H9 (cell line): ENCODE data around the gene APPBP2. TPM values are rescaled to one million over a fixed set of nuclear protein-coding genes. Genes with fewer than 3 reads are reported as not detected.

Experiments used
- DNase-seq: peaks from one replicate; pipeline ENCODE4 v3.0.0-alpha.2; 2017
- H2AFZ ChIP-seq: one replicate; pipeline ENCODE4 v1.6.1; 2013; ENCODE audit warnings: mild to moderate bottlenecking, low read length, control low read depth, moderate library complexity
- H2AK5ac ChIP-seq: 2 replicates; pipeline ENCODE4 v1.6.1; 2013; ENCODE audit warnings: low read length, control low read depth, mixed read lengths; ENCODE audit not compliant: insufficient read length
- H2BK120ac ChIP-seq: one replicate; pipeline ENCODE4 v1.6.1; 2013; ENCODE audit warnings: low read depth, mild to moderate bottlenecking, low read length, control low read depth, inconsistent platforms; ENCODE audit not compliant: poor library complexity, severe bottlenecking
- H2BK12ac ChIP-seq: 2 replicates; pipeline ENCODE4 v1.6.1; 2013; ENCODE audit warnings: low read length, control low read depth, mixed read lengths, low read depth; ENCODE audit not compliant: insufficient read length
- H2BK15ac ChIP-seq: 2 replicates; pipeline ENCODE4 v1.6.1; 2013; ENCODE audit warnings: low read depth, low read length, control low read depth
- H2BK20ac ChIP-seq: one replicate; pipeline ENCODE4 v1.6.1; 2013; ENCODE audit warnings: low read depth, mild to moderate bottlenecking, low read length, control low read depth, inconsistent platforms; ENCODE audit not compliant: poor library complexity, severe bottlenecking
- H2BK5ac ChIP-seq: 2 replicates; pipeline ENCODE4 v1.6.1; 2013; ENCODE audit warnings: low read length, control low read depth, mixed read lengths; ENCODE audit not compliant: insufficient read length
- H3K14ac ChIP-seq: 2 replicates; pipeline ENCODE4 v1.6.1; 2013; ENCODE audit warnings: low read length, control low read depth; ENCODE audit not compliant: insufficient read depth
- H3K18ac ChIP-seq: 2 replicates; pipeline ENCODE4 v1.6.1; 2013; ENCODE audit warnings: low read depth, mild to moderate bottlenecking, mixed read lengths, low read length, control low read depth; ENCODE audit not compliant: insufficient read length
- H3K23ac ChIP-seq: 2 replicates; pipeline ENCODE4 v1.6.1; 2013; ENCODE audit warnings: low read length, control low read depth, mixed read lengths, low read depth; ENCODE audit not compliant: insufficient read length
- H3K23me2 ChIP-seq: 2 replicates; pipeline ENCODE4 v1.6.1; 2013; ENCODE audit warnings: low read depth, mild to moderate bottlenecking, mixed read lengths, low read length, control low read depth; ENCODE audit not compliant: insufficient read length, poor library complexity, severe bottlenecking
- H3K27ac ChIP-seq: 2 replicates; pipeline ENCODE4 v1.5.1; 2013; ENCODE audit warnings: low read length, control low read depth, mixed read lengths, low read depth; ENCODE audit not compliant: insufficient read length
- H3K27me3 ChIP-seq: 2 replicates; pipeline ENCODE4 v1.6.1; 2013; ENCODE audit warnings: low read length, control low read depth, inconsistent platforms; ENCODE audit not compliant: insufficient read depth
- H3K4ac ChIP-seq: 2 replicates; pipeline ENCODE4 v1.6.1; 2013; ENCODE audit warnings: low read depth, mild to moderate bottlenecking, control low read depth, inconsistent platforms, low read length, moderate library complexity
- H3K4me1 ChIP-seq: 2 replicates; pipeline ENCODE4 v1.6.1; 2013; ENCODE audit warnings: low read length, control low read depth, inconsistent platforms; ENCODE audit not compliant: insufficient read depth
- H3K4me2 ChIP-seq: 2 replicates; pipeline ENCODE4 v1.6.1; 2013; ENCODE audit warnings: low read length, control low read depth, mixed read lengths; ENCODE audit not compliant: insufficient read length, insufficient read depth
- H3K56ac ChIP-seq: 2 replicates; pipeline ENCODE4 v1.6.1; 2013; ENCODE audit warnings: low read depth, mild to moderate bottlenecking, mixed read lengths, low read length, control low read depth; ENCODE audit not compliant: insufficient read length
- H3K79me1 ChIP-seq: 2 replicates; pipeline ENCODE4 v1.6.1; 2013; ENCODE audit warnings: low read depth, mild to moderate bottlenecking, moderate library complexity, low read length, control low read depth, inconsistent platforms; ENCODE audit not compliant: insufficient read depth, poor library complexity, severe bottlenecking
- H3K79me2 ChIP-seq: 2 replicates; pipeline ENCODE4 v1.6.1; 2013; ENCODE audit warnings: low read length, control low read depth, inconsistent platforms; ENCODE audit not compliant: insufficient read depth
- H3K9ac ChIP-seq: 2 replicates; pipeline ENCODE4 v1.6.1; 2013; ENCODE audit warnings: low read length, control low read depth, mixed read lengths; ENCODE audit not compliant: insufficient read length; ENCODE audit errors: extremely low read depth
- H3K9me3 ChIP-seq: one replicate; pipeline ENCODE4 v1.6.1; 2013; ENCODE audit warnings: low read depth, low read length, inconsistent platforms; ENCODE audit not compliant: control insufficient read depth
- H3T11ph ChIP-seq: one replicate; pipeline ENCODE4 v1.6.1; 2013; ENCODE audit warnings: mild to moderate bottlenecking, low read length, control low read depth, inconsistent platforms
- H4K20me1 ChIP-seq: one replicate; pipeline ENCODE4 v1.6.1; 2013; ENCODE audit not compliant: control insufficient read depth, insufficient read length, insufficient read depth
- H4K5ac ChIP-seq: 2 replicates; pipeline ENCODE4 v1.6.1; 2013; ENCODE audit warnings: low read depth, mild to moderate bottlenecking, mixed read lengths, low read length, control low read depth; ENCODE audit not compliant: insufficient read length
- H4K8ac ChIP-seq: replicated peaks from 2 replicates; pipeline ENCODE4 v1.6.1; 2013; ENCODE audit warnings: low read length, control low read depth, mixed read lengths, low read depth; ENCODE audit not compliant: insufficient read length
- H4K91ac ChIP-seq: 2 replicates; pipeline ENCODE4 v1.6.1; 2013; ENCODE audit warnings: low read depth, mild to moderate bottlenecking, moderate library complexity, mixed read lengths, low read length, control low read depth; ENCODE audit not compliant: insufficient read length
- H3K27ac Mint-ChIP-seq, 3 experiments: 2 replicates in 2 of 3; 3 replicates in 1 of 3; pipeline ENCODE4 v1.8.0; 2020 to 2021; ENCODE audit warnings: mixed read lengths in 3 of 3, mild to moderate bottlenecking in 1 of 3, moderate library complexity in 1 of 3
- H3K27me3 Mint-ChIP-seq: 2 replicates; pipeline ENCODE4 v1.8.0; 2021; ENCODE audit warnings: low read depth, mild to moderate bottlenecking, moderate library complexity, mixed read lengths
- H3K36me3 Mint-ChIP-seq, 3 experiments: 2 replicates in 2 of 3; 3 replicates in 1 of 3; pipeline ENCODE4 v1.8.0; 2020 to 2021; ENCODE audit warnings: low read depth in 3 of 3, mixed read lengths in 3 of 3; ENCODE audit not compliant: insufficient read depth in 1 of 3
- H3K4me1 Mint-ChIP-seq, 2 experiments: 2 replicates each; pipeline ENCODE4 v1.8.0; 2020; ENCODE audit warnings: mixed read lengths in 2 of 2
- H3K4me3 Mint-ChIP-seq, 2 experiments: 2 replicates in 1 of 2; 3 replicates in 1 of 2; pipeline ENCODE4 v1.8.0; 2020 to 2021; ENCODE audit warnings: mild to moderate bottlenecking in 2 of 2, mixed read lengths in 2 of 2, moderate library complexity in 1 of 2
- H3K9me3 Mint-ChIP-seq, 2 experiments: 2 replicates in 1 of 2; 3 replicates in 1 of 2; pipeline ENCODE4 v1.8.0; 2020; ENCODE audit warnings: mild to moderate bottlenecking in 2 of 2, mixed read lengths in 2 of 2, moderate library complexity in 1 of 2
- WGBS: extraction: QIAGEN DNeasy Blood & Tissue Kit; methylation state at CpG from one replicate; pipeline ENCODE4 v1.1.7; 2013; ENCODE audit warnings: missing lambda C conversion rate, low lambda C conversion rate, mixed read lengths; ENCODE audit not compliant: insufficient read length; ENCODE audit errors: extremely low coverage; 5-methylcytosine and 5-hydroxymethylcytosine counted together
- total RNA-seq: library from RNA; stranded (reverse); gene quantifications from 2 replicates; pipeline ENCODE4 v1.2.1, GENCODE V29; 2021
- TF ChIP-seq, protein P1 (sequence below): fragments of 200-600 bp; sonication (generic); conservative IDR thresholded peaks from 3 replicates; pipeline ENCODE4 v1.8.0; 2021; ENCODE audit warnings: antibody characterized with exemption, mild to moderate bottlenecking

The APPBP2 gene
- total RNA-seq, 1 experiment from 2014 or later: 17.0 TPM

DNA sequence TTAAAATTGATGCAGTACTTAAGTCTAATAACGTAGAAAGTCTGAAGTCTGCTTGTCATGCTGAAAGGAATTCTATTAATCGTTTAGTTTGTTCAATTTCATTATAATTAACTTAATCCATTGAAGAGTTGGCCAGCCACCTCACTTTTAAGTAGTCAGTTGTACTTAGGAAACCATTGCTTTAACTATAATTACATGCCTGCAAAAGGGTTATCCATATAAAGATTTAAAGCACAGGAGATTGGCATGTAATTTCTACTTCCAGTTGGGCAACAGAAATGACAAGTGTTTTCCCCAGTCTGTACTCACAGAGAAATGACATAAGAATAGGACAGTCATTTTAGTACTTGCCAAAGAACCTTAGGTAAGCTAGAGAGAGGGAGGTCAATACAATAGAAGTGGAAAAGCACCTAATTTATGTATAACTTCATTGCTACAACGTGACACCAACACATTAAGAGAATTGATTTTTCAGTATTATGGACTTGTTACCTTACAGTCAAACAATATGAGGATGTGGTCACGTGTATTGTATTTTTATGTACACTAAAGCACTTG lies 130.5 kb downstream of the APPBP2 start:
- H3K4me3 Mint-ChIP-seq: no peak overlapping the region
- TF ChIP-seq, protein P1, sequence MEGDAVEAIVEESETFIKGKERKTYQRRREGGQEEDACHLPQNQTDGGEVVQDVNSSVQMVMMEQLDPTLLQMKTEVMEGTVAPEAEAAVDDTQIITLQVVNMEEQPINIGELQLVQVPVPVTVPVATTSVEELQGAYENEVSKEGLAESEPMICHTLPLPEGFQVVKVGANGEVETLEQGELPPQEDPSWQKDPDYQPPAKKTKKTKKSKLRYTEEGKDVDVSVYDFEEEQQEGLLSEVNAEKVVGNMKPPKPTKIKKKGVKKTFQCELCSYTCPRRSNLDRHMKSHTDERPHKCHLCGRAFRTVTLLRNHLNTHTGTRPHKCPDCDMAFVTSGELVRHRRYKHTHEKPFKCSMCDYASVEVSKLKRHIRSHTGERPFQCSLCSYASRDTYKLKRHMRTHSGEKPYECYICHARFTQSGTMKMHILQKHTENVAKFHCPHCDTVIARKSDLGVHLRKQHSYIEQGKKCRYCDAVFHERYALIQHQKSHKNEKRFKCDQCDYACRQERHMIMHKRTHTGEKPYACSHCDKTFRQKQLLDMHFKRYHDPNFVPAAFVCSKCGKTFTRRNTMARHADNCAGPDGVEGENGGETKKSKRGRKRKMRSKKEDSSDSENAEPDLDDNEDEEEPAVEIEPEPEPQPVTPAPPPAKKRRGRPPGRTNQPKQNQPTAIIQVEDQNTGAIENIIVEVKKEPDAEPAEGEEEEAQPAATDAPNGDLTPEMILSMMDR: no peak

More for the DNA sequence above, 130.5 kb downstream of the APPBP2 start:
- H3T11ph ChIP-seq: no peak overlapping the region
- no peak overlapping the region for H2BK5ac ChIP-seq
- H3K23ac ChIP-seq: no peak overlapping the region
- no peak overlapping the region for H3K4me2 ChIP-seq
- H2BK12ac ChIP-seq: no peak overlapping the region
- H3K4ac ChIP-seq: no peak overlapping the region
- no peaks in the 10 kb centered on the region for H3K9me3 ChIP-seq
- Mint-ChIP-seq H3K9me3 (no peaks in the 10 kb centered on the region), H3K27ac (no peak overlapping the region), H3K36me3 (no peaks in the 10 kb centered on the region), H3K27me3 (no peaks in the 10 kb centered on the region), H3K4me1 (peaks cover 11% of the 10 kb centered on the region in 2 experiments)
- no peak overlapping the region for H2BK120ac ChIP-seq
- DNase-seq: no peak
- peaks cover 10% of the 10 kb centered on the region for H3K23me2 ChIP-seq
- H2AK5ac ChIP-seq: no peak overlapping the region
- H3K79me1 ChIP-seq: no peaks in the 10 kb centered on the region
- H3K27ac ChIP-seq: no peak overlapping the region
- WGBS: no CpG with 5 or more reads among the region's 4 CpGs
- no peak overlapping the region for H3K56ac ChIP-seq
- no peak overlapping the region for H4K91ac ChIP-seq
- no peak overlapping the region for H4K8ac ChIP-seq
- no peak overlapping the region for H2BK15ac ChIP-seq
- H3K14ac ChIP-seq: no peak overlapping the region
- H3K18ac ChIP-seq: no peak overlapping the region
- peaks cover 6% of the 10 kb centered on the region; the same call in 1 of the 2 replicates for H3K79me2 ChIP-seq
- no peaks in the 10 kb centered on the region for H4K20me1 ChIP-seq
- H2AFZ ChIP-seq: no peak overlapping the region
- H4K5ac ChIP-seq: no peak overlapping the region
- H3K9ac ChIP-seq: no peak overlapping the region
- H2BK20ac ChIP-seq: no peak overlapping the region
- H3K27me3 ChIP-seq: no peaks in the 10 kb centered on the region
- H3K4me1 ChIP-seq: peaks cover 2% of the 10 kb centered on the region; the same call in 1 of the 2 replicates
